SK-N-SH (cell line): Measurements from ENCODE around the gene TSKS. TPM values are rescaled to one million over a fixed set of nuclear protein-coding genes. Genes with fewer than 3 reads are reported as not detected.
A peak's percentile ranks its signal among the peaks of the same experiment; 100 is the strongest.

Source experiments
- CTCF ChIA-PET: fragments of 300-600, 350-600 bp; formaldehyde crosslinking; extraction: SDS; loops from one replicate; lab custom pipeline; 2021; lab: Yijun Ruan, JAX
- POLR2A ChIA-PET: fragments of 350-600 bp; sonication (Branson Sonifier 250); formaldehyde crosslinking; extraction: SDS; loops from one replicate; lab custom pipeline; 2020; ENCODE audit warnings: antibody characterized with exemption, inconsistent platforms; lab: Yijun Ruan, JAX
- DNase-seq: peaks from one replicate; pipeline ENCODE4 v3.0.0; 2012
- H2AFZ ChIP-seq: fragments of 200-600 bp; sonication (generic); 2 replicates; pipeline ENCODE4 v1.8.1; 2016; ENCODE audit warnings: antibody characterized with exemption, mild to moderate bottlenecking, low read depth
- H3F3A ChIP-seq: fragments of 200-600 bp; sonication (generic); replicated peaks from 2 replicates; pipeline ENCODE3; 2016; ENCODE audit warnings: antibody characterized with exemption, mild to moderate bottlenecking; ENCODE audit not compliant: insufficient read depth
- H3K27ac ChIP-seq, 2 experiments: fragments of 200-500 bp in 1 of 2; fragments of 200-600 bp in 1 of 2; sonication (Bioruptor generic) in 1 of 2; sonication (generic), shearing (Covaris generic) in 1 of 2; 2 replicates each; pipeline versions ENCODE4 v1.5.1 to v1.6.1; 2014 to 2016; ENCODE audit warnings: low read depth in 2 of 2, inconsistent platforms in 1 of 2, low read length in 1 of 2, mild to moderate bottlenecking in 1 of 2, mixed read lengths in 1 of 2
- H3K27me3 ChIP-seq: fragments of 200-600 bp; sonication (generic), shearing (Covaris generic); 2 replicates; pipeline ENCODE4 v1.6.1; 2016; ENCODE audit warnings: mixed run types; ENCODE audit not compliant: insufficient read depth
- H3K36me3 ChIP-seq, 2 experiments: fragments of 200-500 bp in 1 of 2; fragments of 200-600 bp in 1 of 2; sonication (Bioruptor generic) in 1 of 2; sonication (generic) in 1 of 2; replicated peaks in 1 of 2; 2 replicates each; pipeline versions ENCODE3 to v1.5.1; 2014 to 2016; ENCODE audit warnings: low read length in 1 of 2, mild to moderate bottlenecking in 1 of 2; ENCODE audit not compliant: insufficient read depth in 2 of 2, control insufficient read depth in 1 of 2
- H3K4me1 ChIP-seq, 2 experiments: fragments of 200-500 bp in 1 of 2; fragments of 200-600 bp in 1 of 2; sonication (Bioruptor generic) in 1 of 2; sonication (generic), shearing (Covaris generic) in 1 of 2; 2 replicates each; pipeline versions ENCODE4 v1.5.1 to v1.6.1; 2014 to 2016; ENCODE audit warnings: low read depth in 1 of 2, low read length in 1 of 2, mixed run types in 1 of 2; ENCODE audit not compliant: insufficient read depth in 2 of 2, control insufficient read depth in 1 of 2
- H3K4me2 ChIP-seq: fragments of 200-600 bp; sonication (generic), shearing (Covaris generic); 2 replicates; pipeline ENCODE4 v1.6.1; 2017; ENCODE audit warnings: mixed run types
- H3K4me3 ChIP-seq, 2 experiments: fragments of 200-500 bp in 1 of 2; fragments of 200-600 bp in 1 of 2; sonication (Bioruptor generic) in 1 of 2; sonication (generic), shearing (Covaris generic) in 1 of 2; 2 replicates each; pipeline versions ENCODE4 v1.5.1 to v1.8.1; 2014 to 2016; ENCODE audit warnings: low read depth in 2 of 2, inconsistent platforms in 1 of 2, low read length in 1 of 2, mild to moderate bottlenecking in 1 of 2, mixed read lengths in 1 of 2, moderate library complexity in 1 of 2
- H3K79me2 ChIP-seq: fragments of 200-600 bp; sonication (generic); 2 replicates; pipeline ENCODE4 v1.8.1; 2017; ENCODE audit warnings: mild to moderate bottlenecking; ENCODE audit not compliant: insufficient read depth
- H3K9ac ChIP-seq: fragments of 200-600 bp; sonication (generic); 2 replicates; pipeline ENCODE4 v1.6.1; 2017; ENCODE audit warnings: mixed run types
- H3K9me2 ChIP-seq: fragments of 200-600 bp; sonication (generic); 2 replicates; pipeline ENCODE4 v1.6.1; 2017; ENCODE audit warnings: mixed run types
- H3K9me3 ChIP-seq: fragments of 200-600 bp; sonication (generic); 2 replicates; pipeline ENCODE4 v1.6.1; 2017; ENCODE audit warnings: mixed run types, mild to moderate bottlenecking, moderate library complexity
- H4K20me1 ChIP-seq: fragments of 200-600 bp; sonication (generic); 2 replicates; pipeline ENCODE4 v1.6.1; 2017; ENCODE audit warnings: mild to moderate bottlenecking, mixed run types; ENCODE audit not compliant: insufficient read depth
- CHD2 ChIP-seq: fragments of 150-350 bp; IDR thresholded peaks from 2 replicates; pipeline ENCODE4 v1.6.1; 2018; ENCODE audit warnings: low read length; ENCODE audit not compliant: partially characterized antibody
- EZH2phosphoT487 ChIP-seq: fragments of 200-600 bp; sonication (generic); IDR thresholded peaks from 2 replicates; pipeline ENCODE4 v1.6.1; 2017; ENCODE audit warnings: low read depth, mixed run types, mild to moderate bottlenecking, antibody characterized with exemption, moderate library complexity, borderline replicate concordance
- FOSL2 ChIP-seq: IDR thresholded peaks from 2 replicates; pipeline ENCODE4 v1.4.0; 2012; ENCODE audit warnings: low read depth, mild to moderate bottlenecking, moderate library complexity, borderline replicate concordance
- FOXM1 ChIP-seq: IDR thresholded peaks from 2 replicates; pipeline ENCODE4 v1.4.0; 2012; ENCODE audit warnings: low read depth, mild to moderate bottlenecking
- GABPA ChIP-seq: IDR thresholded peaks from 2 replicates; pipeline ENCODE4 v1.4.0; 2012; ENCODE audit warnings: low read depth, mild to moderate bottlenecking
- GATA2 ChIP-seq: sonication (generic); formaldehyde crosslinking; IDR thresholded peaks from 2 replicates; pipeline ENCODE4 v1.5.0; 2020; ENCODE audit warnings: mild to moderate bottlenecking, missing genetic modification reagents
- JUND ChIP-seq: IDR thresholded peaks from 2 replicates; pipeline ENCODE4 v1.4.0; 2012
- MXI1 ChIP-seq: IDR thresholded peaks from 2 replicates; pipeline ENCODE4 v1.6.1; 2012; ENCODE audit warnings: mild to moderate bottlenecking, low read depth, low read length, improper control_type of control experiment
- POLR2AphosphoS5 ChIP-seq: IDR thresholded peaks from 2 replicates; pipeline ENCODE4 v1.6.1; 2012; ENCODE audit warnings: low read depth, low read length
- YY1 ChIP-seq: IDR thresholded peaks from 2 replicates; pipeline ENCODE4 v1.4.0; 2012; ENCODE audit warnings: low read depth, mild to moderate bottlenecking
- WGBS: methylation state at CpG from one replicate; pipeline ENCODE4 v1.1.6; 2017; ENCODE audit warnings: low lambda C conversion rate; 5-methylcytosine and 5-hydroxymethylcytosine counted together
- polyA plus RNA-seq, 3 experiments: library from polyadenylated mRNA; depleted of rRNA; stranded (reverse); fragments of >200 nt; gene quantifications; 2 replicates each; pipeline ENCODE4 v1.2.3, GENCODE V29; 2012
- TF ChIP-seq, protein P1 (sequence below): fragments of 200-600 bp; sonication (generic); IDR thresholded peaks from 2 replicates; pipeline ENCODE4 v1.6.1; 2017; ENCODE audit warnings: antibody characterized with exemption, mild to moderate bottlenecking, moderate library complexity
- TF ChIP-seq, protein P2 (sequence below): IDR thresholded peaks from 2 replicates; pipeline ENCODE4 v1.4.0; 2012; ENCODE audit warnings: low read depth

TSKS gene
- polyA plus RNA-seq, 1 of the 3 experiments (the other 2 are of a cell fraction) = not detected

DNA sequence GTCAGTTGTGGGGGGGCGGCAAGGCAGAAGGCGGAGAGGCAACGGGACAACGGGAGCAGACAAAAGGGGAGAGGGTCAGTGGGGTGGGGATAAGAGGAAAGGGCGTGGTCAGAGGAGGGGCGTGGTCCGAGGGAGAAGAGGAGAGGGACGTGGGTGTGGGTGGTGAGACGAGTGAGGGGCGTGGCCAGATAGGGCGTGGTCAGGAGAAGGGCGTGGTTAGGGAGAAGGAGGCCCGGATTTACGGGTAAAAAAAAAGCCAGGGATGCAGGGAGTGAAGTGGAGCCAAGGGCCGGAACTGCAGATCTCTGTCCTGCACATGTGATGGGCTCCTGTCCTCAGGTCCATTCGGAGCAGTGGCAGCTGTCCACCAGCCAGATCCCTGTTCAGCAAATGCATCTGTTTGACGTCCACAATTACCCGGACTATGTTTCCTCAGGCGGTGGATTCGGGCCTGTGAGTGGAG is 50.7 kb downstream of the TSKS start:
- H3K36me3 ChIP-seq = peaks cover 0 to 12% of the 10 kb centered on the region in 2 experiments
- DNase-seq = peak; percentile 93
- no peaks in the 10 kb centered on the region for H3K79me2 ChIP-seq
- peak overlapping the region in 1 of 2 experiments; percentile 24; a peak in 2 of 4 replicates for H3K4me3 ChIP-seq
- no peak for TF ChIP-seq FOXM1
- TF ChIP-seq GATA2 (CRISPR knock-in tag) = no peak
- peak; percentile 55; the same call in 1 of the 2 replicates for TF ChIP-seq POLR2AphosphoS5
- TF ChIP-seq, protein P1, sequence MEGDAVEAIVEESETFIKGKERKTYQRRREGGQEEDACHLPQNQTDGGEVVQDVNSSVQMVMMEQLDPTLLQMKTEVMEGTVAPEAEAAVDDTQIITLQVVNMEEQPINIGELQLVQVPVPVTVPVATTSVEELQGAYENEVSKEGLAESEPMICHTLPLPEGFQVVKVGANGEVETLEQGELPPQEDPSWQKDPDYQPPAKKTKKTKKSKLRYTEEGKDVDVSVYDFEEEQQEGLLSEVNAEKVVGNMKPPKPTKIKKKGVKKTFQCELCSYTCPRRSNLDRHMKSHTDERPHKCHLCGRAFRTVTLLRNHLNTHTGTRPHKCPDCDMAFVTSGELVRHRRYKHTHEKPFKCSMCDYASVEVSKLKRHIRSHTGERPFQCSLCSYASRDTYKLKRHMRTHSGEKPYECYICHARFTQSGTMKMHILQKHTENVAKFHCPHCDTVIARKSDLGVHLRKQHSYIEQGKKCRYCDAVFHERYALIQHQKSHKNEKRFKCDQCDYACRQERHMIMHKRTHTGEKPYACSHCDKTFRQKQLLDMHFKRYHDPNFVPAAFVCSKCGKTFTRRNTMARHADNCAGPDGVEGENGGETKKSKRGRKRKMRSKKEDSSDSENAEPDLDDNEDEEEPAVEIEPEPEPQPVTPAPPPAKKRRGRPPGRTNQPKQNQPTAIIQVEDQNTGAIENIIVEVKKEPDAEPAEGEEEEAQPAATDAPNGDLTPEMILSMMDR = no peak
- no peak for TF ChIP-seq GABPA
- TF ChIP-seq CHD2 = peak; percentile 56
- peak; percentile 89 for TF ChIP-seq MXI1
- TF ChIP-seq EZH2phosphoT487 = no peak
- 18% methylated on average over 16 of the region's 20 CpGs for WGBS
- H3K9me2 ChIP-seq = no peaks in the 10 kb centered on the region
- H3K4me2 ChIP-seq = no peak overlapping the region
- ChIA-PET POLR2A (interaction anchor here (0.6 to 1.5 kb wide), 7 partner anchors 10 to 133 kb away, joined by 3 to 6 read pairs (median 4); partner anchors contain the start of gene AP2A1), CTCF (interaction anchor here (1.3 to 2.1 kb wide), 3 partner anchors 22 to 226 kb away, joined by 3 to 10 read pairs (median 5); partner anchors contain the start of gene ADM5)
- H3K27ac ChIP-seq = peak overlapping the region in 1 of 2 experiments; percentile 75; a peak in 2 of 4 replicates
- H3K9me3 ChIP-seq = no peaks in the 10 kb centered on the region
- no peak overlapping the region for H2AFZ ChIP-seq
- peak overlapping the region; percentile 21; the same call in 1 of the 2 replicates for H3K9ac ChIP-seq
- peaks cover 7% of the 10 kb centered on the region for H3F3A ChIP-seq
- no peaks in the 10 kb centered on the region for H4K20me1 ChIP-seq
- H3K4me1 ChIP-seq = peaks cover 0 to 8% of the 10 kb centered on the region in 2 experiments; a peak in 1 of 4 replicates
- no peaks in the 10 kb centered on the region for H3K27me3 ChIP-seq

DNA sequence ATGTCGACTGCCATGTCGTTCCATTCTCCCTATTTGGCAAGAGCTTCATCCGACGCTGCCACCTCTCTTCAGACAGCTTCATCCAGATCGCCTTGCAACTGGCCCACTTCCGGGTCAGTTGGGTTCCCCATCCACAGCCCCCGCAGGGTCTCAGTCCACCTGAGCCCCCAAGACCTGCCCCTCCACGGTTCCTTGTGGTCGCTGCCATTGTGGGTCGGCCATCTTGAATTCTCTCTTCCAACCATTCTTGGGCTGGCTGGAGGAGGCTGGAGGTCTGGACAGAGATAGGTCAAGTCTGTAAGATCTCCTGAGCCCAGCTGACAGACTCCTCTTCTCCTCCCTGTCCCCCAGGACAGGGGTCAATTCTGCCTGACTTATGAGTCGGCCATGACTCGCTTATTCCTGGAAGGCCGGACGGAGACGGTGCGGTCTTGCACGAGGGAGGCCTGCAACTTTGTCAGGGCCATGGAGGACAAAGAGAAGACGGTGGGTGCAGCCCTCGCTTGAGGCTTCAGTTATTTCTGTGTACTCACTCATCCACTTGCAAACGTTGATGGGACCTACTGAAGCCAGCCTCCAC is 52.6 kb downstream of the TSKS start:
- Histone ChIP-seq H3K9me2 (no peaks in the 10 kb centered on the region), H3K27ac (peak overlapping the region in 1 of 2 experiments; percentile 31; a peak in 1 of 4 replicates), H3K4me2 (no peak overlapping the region), H3K79me2 (no peaks in the 10 kb centered on the region), H3K36me3 (peaks cover 5 to 24% of the 10 kb centered on the region in 2 experiments), H4K20me1 (no peaks in the 10 kb centered on the region), H3K4me1 (peaks cover 0 to 8% of the 10 kb centered on the region in 2 experiments; a peak in 1 of 4 replicates), H3K4me3 (no peak overlapping the region), H3K9me3 (no peaks in the 10 kb centered on the region), H3F3A (peaks cover 7% of the 10 kb centered on the region), H3K9ac (no peak overlapping the region), H2AFZ (no peak overlapping the region), H3K27me3 (no peaks in the 10 kb centered on the region)
- TF ChIP-seq FOSL2 = peak; percentile 64; the same call in 1 of the 2 replicates
- TF ChIP-seq EZH2phosphoT487 = no peak
- TF ChIP-seq JUND = peak; percentile 20; the same call in 1 of the 2 replicates
- TF ChIP-seq YY1 = no peak
- TF ChIP-seq, protein P2, sequence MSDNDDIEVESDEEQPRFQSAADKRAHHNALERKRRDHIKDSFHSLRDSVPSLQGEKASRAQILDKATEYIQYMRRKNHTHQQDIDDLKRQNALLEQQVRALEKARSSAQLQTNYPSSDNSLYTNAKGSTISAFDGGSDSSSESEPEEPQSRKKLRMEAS = peak; percentile 85
- no peak for DNase-seq
- ChIA-PET POLR2A (no interaction called here), CTCF (no interaction called here)
- WGBS = 79% methylated on average over 20 of the region's 20 CpGs
